Superior temporal gyrus (tissue), 1 donor: Measurements from ENCODE around the gene TMEM170B.
A peak's percentile ranks its signal among the peaks of the same experiment; 100 is the strongest.

ENCODE experiments used
- DNase-seq: peaks from one replicate; pipeline ENCODE4 v3.0.0-alpha.2; 2016; ENCODE audit errors: extremely low spot score

TMEM170B gene

GRCh38 chr6:11537229-11538051 is at the start of gene TMEM170B:
Gene TMEM170B, plus strand, starts transcription at chr6:11537749. Its CDS starts 529 bp downstream, at chr6:11538278.
- DNase-seq = peak; percentile 96

- DNase-seq = no peak
Observed at GRCh38 chr6:11490996-11491395, 46.6 kb upstream of the TMEM170B start.

GRCh38 chr6:11491596-11492463 is 45.7 kb upstream of the TMEM170B start:
- DNase-seq = no peak

- DNase-seq = no peak
Observed at GRCh38 chr6:11492464-11493290, 44.9 kb upstream of the TMEM170B start.

GRCh38 chr6:11493974-11494373 is 43.6 kb upstream of the TMEM170B start:
- no peak for DNase-seq

GRCh38 chr6:11494786-11495564 is 42.6 kb upstream of the TMEM170B start:
- DNase-seq = no peak

- DNase-seq = peak; percentile 19
Observed at GRCh38 chr6:11495565-11496145, 41.9 kb upstream of the TMEM170B start.

- peak; percentile 92 for DNase-seq
Observed at GRCh38 chr6:11496152-11497060, 41.1 kb upstream of the TMEM170B start.

- DNase-seq = no peak
Observed at GRCh38 chr6:11497107-11497506, 40.4 kb upstream of the TMEM170B start.

GRCh38 chr6:11497881-11498280 is 39.7 kb upstream of the TMEM170B start:
- DNase-seq = peak; percentile 21

- no peak for DNase-seq
Observed at GRCh38 chr6:11500008-11500407, 37.5 kb upstream of the TMEM170B start.

- DNase-seq = no peak
Observed at GRCh38 chr6:11509471-11509870, 28.1 kb upstream of the TMEM170B start.

- DNase-seq = no peak
Observed at GRCh38 chr6:11514672-11515071, 22.9 kb upstream of the TMEM170B start.

- no peak for DNase-seq
Observed at GRCh38 chr6:11515763-11516162, 21.8 kb upstream of the TMEM170B start.

GRCh38 chr6:11522812-11523605 is 14.5 kb upstream of the TMEM170B start:
- DNase-seq = no peak

GRCh38 chr6:11525468-11526155 is 11.9 kb upstream of the TMEM170B start:
- DNase-seq = no peak

GRCh38 chr6:11526156-11526505 is 11.4 kb upstream of the TMEM170B start:
- DNase-seq = no peak

GRCh38 chr6:11527274-11527870 is 10.2 kb upstream of the TMEM170B start:
- no peak for DNase-seq
